ENCODE results near the gene GGTA1. TPM values are rescaled to one million over a fixed set of nuclear protein-coding genes. Genes with fewer than 3 reads are reported as not detected.
"Not testable (repeated sequence)": the region's sequence is repeated elsewhere in the genome, so short reads cannot be mapped to it uniquely, and the experiment has no call there.

The GGTA1 gene
- total RNA-seq, 1 experiment from 2014 or later, result not detected

GRCh38 chr9:121463026-121463807, 36.4 kb downstream of the GGTA1 start:
- BruUV-seq (replicated peaks), result no TSS peak
- Histone ChIP-seq H3K36me3 (ENCODE audit: control insufficient read depth, insufficient read depth, low read length) (no peaks in the 10 kb centered on the region), H3K4me3 (ENCODE audit: low read depth, low read length) (no peak overlapping the region), H3K27me3 (replicated peaks; ENCODE audit: control insufficient read depth, insufficient read depth, low read length) (no peaks in the 10 kb centered on the region), H3K4me1 (no peaks in the 10 kb centered on the region), H3K9me3 (no peaks in the 10 kb centered on the region)
- peak; percentile 46 to 57 for DNase-seq
- no peaks in the 10 kb centered on the region for H3K9me3 Mint-ChIP-seq (ENCODE audit: unreplicated experiment)
- no peak overlapping the region for H3K4me3 Mint-ChIP-seq (ENCODE audit: unreplicated experiment)
- ChIA-PET POLR2A (no interaction called here), CTCF (interaction anchor here (0.9 to 1.3 kb wide), 3 partner anchors 16 to 35 kb away, joined by 5 read pairs; no protein-coding TSS in a partner anchor)
- intact Hi-C loops (cut with micrococcal nuclease; ENCODE audit: unreplicated experiment), result loop anchor here (1.0 kb wide), 1 partner anchor 35 kb away; no protein-coding TSS in a partner anchor
- TF ChIP-seq, protein P1, sequence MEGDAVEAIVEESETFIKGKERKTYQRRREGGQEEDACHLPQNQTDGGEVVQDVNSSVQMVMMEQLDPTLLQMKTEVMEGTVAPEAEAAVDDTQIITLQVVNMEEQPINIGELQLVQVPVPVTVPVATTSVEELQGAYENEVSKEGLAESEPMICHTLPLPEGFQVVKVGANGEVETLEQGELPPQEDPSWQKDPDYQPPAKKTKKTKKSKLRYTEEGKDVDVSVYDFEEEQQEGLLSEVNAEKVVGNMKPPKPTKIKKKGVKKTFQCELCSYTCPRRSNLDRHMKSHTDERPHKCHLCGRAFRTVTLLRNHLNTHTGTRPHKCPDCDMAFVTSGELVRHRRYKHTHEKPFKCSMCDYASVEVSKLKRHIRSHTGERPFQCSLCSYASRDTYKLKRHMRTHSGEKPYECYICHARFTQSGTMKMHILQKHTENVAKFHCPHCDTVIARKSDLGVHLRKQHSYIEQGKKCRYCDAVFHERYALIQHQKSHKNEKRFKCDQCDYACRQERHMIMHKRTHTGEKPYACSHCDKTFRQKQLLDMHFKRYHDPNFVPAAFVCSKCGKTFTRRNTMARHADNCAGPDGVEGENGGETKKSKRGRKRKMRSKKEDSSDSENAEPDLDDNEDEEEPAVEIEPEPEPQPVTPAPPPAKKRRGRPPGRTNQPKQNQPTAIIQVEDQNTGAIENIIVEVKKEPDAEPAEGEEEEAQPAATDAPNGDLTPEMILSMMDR (IDR thresholded peaks at IDR 0.05; ENCODE audit: insufficient read depth in 1 of 2, low read depth in 1 of 2, low read length in 1 of 2, severe bottlenecking in 1 of 2, unreplicated experiment in 1 of 2), result peak; percentile 54 to 72
- H3K4me1 Mint-ChIP-seq (ENCODE audit: low read depth, unreplicated experiment), result no peaks in the 10 kb centered on the region
- peaks cover 22% of the 10 kb centered on the region for H3K27me3 Mint-ChIP-seq (ENCODE audit: insufficient read depth, unreplicated experiment)
- H3K36me3 Mint-ChIP-seq (ENCODE audit: insufficient read depth, unreplicated experiment), result no peaks in the 10 kb centered on the region
- no peak overlapping the region for H3K27ac Mint-ChIP-seq (ENCODE audit: unreplicated experiment)

DNA sequence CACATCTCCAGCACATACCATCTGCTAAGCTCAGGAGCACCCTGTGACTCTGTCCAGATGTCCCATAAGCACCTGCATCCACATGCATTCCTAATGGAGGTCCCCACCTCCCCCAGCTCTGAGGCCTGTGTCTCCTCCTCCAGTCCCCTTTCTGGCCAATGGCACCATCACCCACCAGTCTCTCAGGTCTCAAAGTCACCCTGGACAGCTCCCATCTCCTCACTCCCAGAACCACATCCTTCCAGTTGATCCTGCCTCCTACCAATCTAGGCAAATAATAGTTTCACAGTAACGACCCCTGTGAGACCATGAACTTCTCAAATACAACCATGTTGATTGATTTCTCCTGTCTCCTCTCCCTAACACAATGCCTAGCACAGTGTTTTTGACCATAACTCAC, 40.1 kb downstream of the GGTA1 start:
- BruUV-seq (replicated peaks), result no TSS peak
- intact Hi-C loops (cut with micrococcal nuclease; ENCODE audit: unreplicated experiment), result no loop called here
- ChIA-PET POLR2A (no interaction called here), CTCF (interaction anchor here (1.5 kb wide), 1 partner anchor 86 kb away, joined by 3 read pairs; no protein-coding TSS in a partner anchor)
- no peak overlapping the region for H3K4me3 ChIP-seq (ENCODE audit: low read depth, low read length)
- TF ChIP-seq, protein P1 (IDR thresholded peaks at IDR 0.05; ENCODE audit: insufficient read depth in 1 of 2, low read depth in 1 of 2, low read length in 1 of 2, severe bottlenecking in 1 of 2, unreplicated experiment in 1 of 2), result no peak
- no peaks in the 10 kb centered on the region for H3K4me1 ChIP-seq
- no peaks in the 10 kb centered on the region for H3K27me3 ChIP-seq (replicated peaks; ENCODE audit: control insufficient read depth, insufficient read depth, low read length)
- Mint-ChIP-seq H3K27me3 (ENCODE audit: insufficient read depth, unreplicated experiment) (peaks cover 15% of the 10 kb centered on the region), H3K4me1 (ENCODE audit: low read depth, unreplicated experiment) (no peaks in the 10 kb centered on the region), H3K9me3 (ENCODE audit: unreplicated experiment) (no peaks in the 10 kb centered on the region), H3K36me3 (ENCODE audit: insufficient read depth, unreplicated experiment) (no peaks in the 10 kb centered on the region), H3K4me3 (ENCODE audit: unreplicated experiment) (no peak overlapping the region), H3K27ac (ENCODE audit: unreplicated experiment) (no peak overlapping the region)
- H3K9me3 ChIP-seq, result no peaks in the 10 kb centered on the region
- DNase-seq, result no peak
- H3K36me3 ChIP-seq (ENCODE audit: control insufficient read depth, insufficient read depth, low read length), result no peaks in the 10 kb centered on the region

GRCh38 chr9:121458449-121458848, 41.2 kb downstream of the GGTA1 start:
- CTCF ChIA-PET; H3K9me3 ChIP-seq; H3K4me1 Mint-ChIP-seq (ENCODE audit: low read depth, unreplicated experiment); H3K36me3 Mint-ChIP-seq (ENCODE audit: insufficient read depth, unreplicated experiment); POLR2A ChIA-PET; H3K9me3 Mint-ChIP-seq (ENCODE audit: unreplicated experiment); intact Hi-C loops (cut with micrococcal nuclease; ENCODE audit: unreplicated experiment); DNase-seq; H3K27me3 ChIP-seq (replicated peaks; ENCODE audit: control insufficient read depth, insufficient read depth, low read length); H3K27ac Mint-ChIP-seq (ENCODE audit: unreplicated experiment); BruUV-seq (replicated peaks); H3K4me3 ChIP-seq (ENCODE audit: low read depth, low read length); H3K4me1 ChIP-seq; H3K4me3 Mint-ChIP-seq (ENCODE audit: unreplicated experiment); H3K36me3 ChIP-seq (ENCODE audit: control insufficient read depth, insufficient read depth, low read length): not testable (repeated sequence)
- H3K27me3 Mint-ChIP-seq (ENCODE audit: insufficient read depth, unreplicated experiment), result peaks cover 19% of the 10 kb centered on the region
